Right lobe of liver (tissue), 4 donors: ENCODE results near the gene GABRB2.

Source experiments
- CTCF ChIP-seq, 4 donors: fragments of 200-600 bp in 3 of 4; fragments of 450-650 bp in 1 of 4; IDR thresholded peaks; one replicate each; pipeline versions ENCODE4 v1.5.1 to v1.8.0; 2016 to 2022; ENCODE audit warnings: antibody characterized with exemption in 4 of 4, mild to moderate bottlenecking in 2 of 4
- POLR2A ChIP-seq: fragments of 450-650 bp; IDR thresholded peaks from one replicate; pipeline ENCODE4 v1.6.1; 2017; ENCODE audit warnings: antibody characterized with exemption, mild to moderate bottlenecking
- donor health status: DM: no; HTN: no; CAD: no.
- donor health status: DM: no; HTN: no; CAD: no.
- donor health status: DM: no; HTN: yes; CAD: no.

GRCh38 chr5:161263191-161263590 lies 283.3 kb downstream of the GABRB2 start:
- TF ChIP-seq CTCF (IDR thresholded peaks at IDR 0.05) (no peak), POLR2A (no peak)
